Large intestine (tissue), 3 donors: Measurements from ENCODE around the gene CPN2. TPM values are rescaled to one million over a fixed set of nuclear protein-coding genes. Genes with fewer than 3 reads are reported as not detected.

Experiments used
- DNase-seq, 2 donors: peaks; one replicate each; pipeline versions ENCODE4 v3.0.0 to v3.0.0-alpha.2; 2013
- H3K27ac ChIP-seq: one replicate; pipeline ENCODE4 v1.5.1; 2013; ENCODE audit warnings: low read length
- H3K27me3 ChIP-seq: 2 replicates; pipeline ENCODE4 v1.6.1; 2013; ENCODE audit warnings: low read length; ENCODE audit not compliant: control insufficient read depth, insufficient read depth
- H3K36me3 ChIP-seq: 2 replicates; pipeline ENCODE4 v1.6.1; 2013; ENCODE audit warnings: low read length; ENCODE audit not compliant: control insufficient read depth, insufficient read depth
- H3K4me1 ChIP-seq: one replicate; pipeline ENCODE4 v1.6.1; 2013; ENCODE audit warnings: low read length; ENCODE audit not compliant: control insufficient read depth, insufficient read depth
- H3K4me3 ChIP-seq: one replicate; pipeline ENCODE4 v1.5.1; 2013; ENCODE audit warnings: low read length
- H3K9me3 ChIP-seq: one replicate; pipeline ENCODE4 v1.6.1; 2013; ENCODE audit warnings: mild to moderate bottlenecking, low read depth, low read length, moderate library complexity; ENCODE audit not compliant: control insufficient read depth
- WGBS: methylation state at CpG from one replicate; pipeline ENCODE4 v1.1.5; 2013; ENCODE audit warnings: low lambda C conversion rate; ENCODE audit not compliant: insufficient coverage; 5-methylcytosine and 5-hydroxymethylcytosine counted together
- polyA plus RNA-seq: library from polyadenylated mRNA; unstranded; fragments of 120-200 nt; gene quantifications from one replicate; pipeline ENCODE4 v1.2.1, GENCODE V29; 2013

CPN2 gene
- polyA plus RNA-seq, 1 donor: 0.09 TPM

DNA sequence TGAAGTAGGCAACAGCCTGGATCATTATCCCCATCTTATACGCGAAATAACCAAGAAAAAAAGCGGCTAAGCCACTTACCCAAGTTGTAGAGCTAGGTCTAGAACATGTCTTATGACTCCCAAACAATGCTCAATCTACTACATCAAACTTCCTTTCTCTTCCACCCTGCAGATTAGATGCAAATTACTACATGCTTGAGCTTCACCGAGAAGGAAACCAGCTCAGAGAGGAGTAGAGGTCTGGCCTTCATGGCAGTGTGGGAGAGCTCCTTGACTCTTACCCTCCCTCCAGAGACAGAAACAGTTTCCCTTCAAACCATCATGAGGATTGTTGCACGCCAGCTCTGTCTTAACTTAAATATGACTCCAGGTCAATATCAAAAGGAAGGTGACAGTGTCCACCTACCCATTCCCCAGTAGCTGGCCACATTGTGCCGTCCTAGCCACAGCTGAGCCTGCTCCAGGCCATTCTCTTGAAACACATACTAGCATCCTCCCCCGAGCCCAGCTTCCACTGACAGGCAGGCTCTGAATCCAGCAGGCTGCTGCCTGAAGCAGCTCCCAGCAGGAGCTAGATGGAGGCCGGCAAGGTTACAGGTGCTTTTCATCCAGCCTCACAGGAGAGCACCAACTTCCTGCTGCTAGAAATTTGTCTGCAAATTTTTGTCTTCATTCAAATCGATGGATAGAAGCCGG lies 56.8 kb downstream of the CPN2 start:
- H3K27ac ChIP-seq: no peak overlapping the region
- no peaks in the 10 kb centered on the region for H3K27me3 ChIP-seq
- no peak for DNase-seq
- H3K4me1 ChIP-seq: peaks cover 7% of the 10 kb centered on the region
- WGBS: no CpG with 5 or more reads among the region's 10 CpGs
- peaks cover 5% of the 10 kb centered on the region for H3K9me3 ChIP-seq
- no peak overlapping the region for H3K4me3 ChIP-seq
- H3K36me3 ChIP-seq: no peaks in the 10 kb centered on the region

GRCh38 chr3:194293546-194294198 lies 57.5 kb downstream of the CPN2 start:
- WGBS: no CpG with 5 or more reads among the region's 2 CpGs
- DNase-seq: no peak
- H3K27ac ChIP-seq: no peak overlapping the region
- H3K4me1 ChIP-seq: peaks cover 7% of the 10 kb centered on the region
- no peaks in the 10 kb centered on the region for H3K36me3 ChIP-seq
- peaks cover 5% of the 10 kb centered on the region for H3K9me3 ChIP-seq
- H3K4me3 ChIP-seq: no peak overlapping the region
- no peaks in the 10 kb centered on the region for H3K27me3 ChIP-seq

DNA sequence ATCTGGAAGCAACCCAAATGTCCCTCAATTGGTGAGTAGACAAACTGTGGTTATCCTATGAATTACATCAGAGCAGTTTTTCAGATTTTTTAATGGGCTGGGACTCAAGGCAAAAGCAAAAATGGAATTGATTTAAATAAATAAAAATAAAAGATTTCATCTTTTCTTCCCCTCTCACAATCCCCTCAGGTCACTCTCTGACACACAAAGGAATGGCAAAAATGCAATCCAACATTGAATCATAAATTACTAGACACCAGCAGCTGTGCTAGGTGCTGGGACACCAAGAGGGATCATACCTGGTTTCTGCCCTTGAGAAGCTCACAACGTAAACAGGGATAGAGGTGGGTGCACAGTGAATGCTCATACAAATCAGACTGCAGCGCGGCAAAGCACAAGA lies 58.8 kb downstream of the CPN2 start:
- no peak overlapping the region for H3K27ac ChIP-seq
- DNase-seq: no peak
- no CpG with 5 or more reads among the region's 3 CpGs for WGBS
- H3K36me3 ChIP-seq: no peaks in the 10 kb centered on the region
- no peaks in the 10 kb centered on the region for H3K27me3 ChIP-seq
- H3K4me1 ChIP-seq: peaks cover 7% of the 10 kb centered on the region
- H3K9me3 ChIP-seq: peaks cover 5% of the 10 kb centered on the region
- H3K4me3 ChIP-seq: no peak overlapping the region

Other genes starting within 250 kb of the CPN2 start
- 53.9 TPM for gene HES1, start 215.2 kb downstream of the CPN2 start, polyA plus RNA-seq
- 0.03 TPM for gene LRRC15, start 18.4 kb upstream of the CPN2 start, polyA plus RNA-seq
- gene GP5, start 47.9 kb upstream of the CPN2 start, polyA plus RNA-seq: 0.33 TPM
- gene ATP13A3, start 135.7 kb upstream of the CPN2 start, polyA plus RNA-seq: 64.6 TPM